AG10803 (cell line): ENCODE data around the gene ADIRF.
A peak's percentile ranks its signal among the peaks of the same experiment; 100 is the strongest.
"Not testable (repeated sequence)": the region's sequence is repeated elsewhere in the genome, so short reads cannot be mapped to it uniquely, and the experiment has no call there.

Experiments
- DNase-seq: peaks from one replicate; pipeline ENCODE4 v3.0.0; 2010; ENCODE audit warnings: low read depth
- H3K4me3 ChIP-seq: 2 replicates; pipeline ENCODE4 v1.5.1; 2011; ENCODE audit warnings: mild to moderate bottlenecking, low read length, control low read depth
- CTCF ChIP-seq: conservative IDR thresholded peaks from 2 replicates; pipeline ENCODE4 v1.5.1; 2011; ENCODE audit warnings: mild to moderate bottlenecking, low read length, control low read depth, inconsistent platforms

The ADIRF gene

GRCh38 chr10:86943316-86944030 is 24.8 kb upstream of the ADIRF start:
- no peak for DNase-seq
- no peak overlapping the region for H3K4me3 ChIP-seq
- TF ChIP-seq CTCF: no peak

GRCh38 chr10:86944031-86944419 is 24.3 kb upstream of the ADIRF start:
- H3K4me3 ChIP-seq: no peak overlapping the region
- no peak for TF ChIP-seq CTCF
- DNase-seq: no peak

- DNase-seq: peak; percentile 51
- TF ChIP-seq CTCF: no peak
- H3K4me3 ChIP-seq: no peak overlapping the region
Observed at GRCh38 chr10:86944471-86944870, 23.8 kb upstream of the ADIRF start.

GRCh38 chr10:86944907-86945306 is 23.4 kb upstream of the ADIRF start:
- no peak overlapping the region for H3K4me3 ChIP-seq
- DNase-seq: no peak
- no peak for TF ChIP-seq CTCF

- peak; percentile 40 for DNase-seq
- TF ChIP-seq CTCF: peak; percentile 60
- H3K4me3 ChIP-seq: no peak overlapping the region
Observed at GRCh38 chr10:86945361-86946212, 22.7 kb upstream of the ADIRF start.

GRCh38 chr10:86946213-86947155 is 21.8 kb upstream of the ADIRF start:
- no peak for DNase-seq
- no peak for TF ChIP-seq CTCF
- no peak overlapping the region for H3K4me3 ChIP-seq

GRCh38 chr10:86947806-86948205 is 20.5 kb upstream of the ADIRF start:
- DNase-seq, H3K4me3 ChIP-seq: not testable (repeated sequence)
